HepG2 (cell line): ENCODE data around the gene ALKBH4. TPM values are rescaled to one million over a fixed set of nuclear protein-coding genes. Genes with fewer than 3 reads are reported as not detected.

ENCODE experiments used
- ATAC-seq: fragments of 200-7000 bp; cut with Tn5 transposase; 3 replicates; pipeline ENCODE4 v1.9.1; 2020; ENCODE audit warnings: mild to moderate bottlenecking, moderate library complexity
- BruUV-seq: library from RNA; stranded (reverse); fragments of 400-500 nt; replicated peaks from 2 replicates; lab custom pipeline; 2021; lab: Mats Ljungman, UMichigan
- CTCF ChIA-PET: fragments of 300-600 bp; formaldehyde crosslinking; extraction: SDS; loops from one replicate; lab custom pipeline; 2021; ENCODE audit warnings: low total read pairs, inconsistent platforms, low intra/inter-chr PET ratio; lab: Yijun Ruan, JAX
- POLR2A ChIA-PET: fragments of 350-600 bp; sonication (Branson Sonifier 250); formaldehyde crosslinking; loops from one replicate; lab custom pipeline; 2020; ENCODE audit warnings: antibody characterized with exemption, inconsistent platforms; lab: Yijun Ruan, JAX
- DNase-seq: peaks from one replicate; pipeline ENCODE4 v3.0.0-alpha.2; 2015; ENCODE audit warnings: low spot score
- FAIRE-seq: peaks from 3 replicates; lab custom pipeline; 2011; peaks lifted over from hg19 to GRCh38; lab: Jason Lieb, UNC
- H2AFZ ChIP-seq: one replicate; pipeline ENCODE4 v1.6.1; 2011; ENCODE audit warnings: low read length, inconsistent platforms
- H3K27ac ChIP-seq: fragments of 300-600 bp; 3 replicates; pipeline ENCODE4 v1.8.0; 2011; ENCODE audit warnings: mixed run types, mild to moderate bottlenecking, mixed read lengths, low read length, inconsistent platforms; ENCODE audit not compliant: insufficient read depth; ENCODE audit errors: extremely low read length
- H3K27me3 ChIP-seq, 2 experiments: fragments of 200-600 bp in 1 of 2; 2 replicates in 1 of 2; 3 replicates in 1 of 2; pipeline versions ENCODE4 v1.6.0 to v1.8.0; 2011; ENCODE audit warnings: low read length in 2 of 2, mild to moderate bottlenecking in 2 of 2, moderate library complexity in 2 of 2, inconsistent platforms in 1 of 2; ENCODE audit not compliant: insufficient read depth in 2 of 2, control insufficient read depth in 1 of 2
- H3K36me3 ChIP-seq, 2 experiments: fragments of 200-600 bp in 1 of 2; replicated peaks in 1 of 2; 2 replicates in 1 of 2; 3 replicates in 1 of 2; pipeline versions ENCODE4 v1.5.1 to v1.8.0; 2011; ENCODE audit warnings: low read length in 2 of 2, inconsistent platforms in 1 of 2; ENCODE audit not compliant: insufficient read depth in 2 of 2, control insufficient read depth in 1 of 2
- H3K4me1 ChIP-seq: 2 replicates; pipeline ENCODE4 v1.5.1; 2012; ENCODE audit warnings: low read length, inconsistent platforms; ENCODE audit not compliant: insufficient read depth
- H3K4me2 ChIP-seq: 2 replicates; pipeline ENCODE4 v1.6.0; 2011; ENCODE audit warnings: low read depth, low read length, inconsistent platforms
- H3K4me3 ChIP-seq, 3 experiments: fragments of 200-600 bp in 1 of 3; sonication (generic), shearing (Covaris generic) in 1 of 3; replicated peaks in 1 of 3; 2 replicates each; pipeline ENCODE4 v1.5.1; 2011 to 2016; ENCODE audit warnings: low read length in 3 of 3, inconsistent platforms in 2 of 3, low read depth in 2 of 3, mild to moderate bottlenecking in 2 of 3, control low read depth in 1 of 3, mixed read lengths in 1 of 3; ENCODE audit not compliant: insufficient read depth in 1 of 3
- H3K79me2 ChIP-seq: one replicate; pipeline ENCODE4 v1.6.1; 2011; ENCODE audit warnings: low read length, inconsistent platforms; ENCODE audit not compliant: insufficient read depth
- H3K9ac ChIP-seq: 2 replicates; pipeline ENCODE4 v1.6.0; 2011; ENCODE audit warnings: mild to moderate bottlenecking, low read depth, low read length, inconsistent platforms; ENCODE audit not compliant: insufficient read depth
- H3K9me3 ChIP-seq: 2 replicates; pipeline ENCODE4 v1.5.1; 2012; ENCODE audit warnings: mild to moderate bottlenecking, low read length
- H4K20me1 ChIP-seq: 2 replicates; pipeline ENCODE4 v1.6.0; 2011; ENCODE audit warnings: inconsistent platforms, mild to moderate bottlenecking, low read length, moderate library complexity; ENCODE audit not compliant: insufficient read depth
- GTF3A ChIP-seq: sonication (generic); formaldehyde crosslinking; conservative IDR thresholded peaks from 2 replicates; pipeline ENCODE4 v1.4.0; 2020; ENCODE audit warnings: mild to moderate bottlenecking, missing genetic modification reagents
- HOXA5 ChIP-seq: sonication (generic); formaldehyde crosslinking; IDR thresholded peaks from 2 replicates; pipeline ENCODE4 v1.4.0; 2020; ENCODE audit warnings: missing genetic modification reagents
- KDM3A ChIP-seq: IDR thresholded peaks from 2 replicates; pipeline ENCODE4 v1.6.1; 2018; ENCODE audit warnings: low read depth, missing compliant biosample characterization
- ZNF34 ChIP-seq: sonication (generic); formaldehyde crosslinking; IDR thresholded peaks from 2 replicates; pipeline ENCODE4 v1.4.0; 2020; ENCODE audit warnings: mild to moderate bottlenecking, missing genetic modification reagents, borderline replicate concordance
- ZNF550 ChIP-seq: sonication (generic); formaldehyde crosslinking; IDR thresholded peaks from 2 replicates; pipeline ENCODE4 v1.4.0; 2020; ENCODE audit warnings: mild to moderate bottlenecking, missing genetic modification reagents, borderline replicate concordance
- ZNF672 ChIP-seq: sonication (generic); formaldehyde crosslinking; IDR thresholded peaks from 2 replicates; pipeline ENCODE4 v1.8.1; 2022; ENCODE audit warnings: missing genetic modification reagents
- ZSCAN9 ChIP-seq: IDR thresholded peaks from 2 replicates; pipeline ENCODE4 v1.6.1; 2016; ENCODE audit warnings: borderline replicate concordance
- WGBS: methylation state at CpG from one replicate; pipeline ENCODE4 v1.1.6; 2017; ENCODE audit warnings: low lambda C conversion rate; 5-methylcytosine and 5-hydroxymethylcytosine counted together
- in situ Hi-C: cut with HindIII; loops from 2 replicates; pipeline ENCODE4 v1.10.0; 2017; ENCODE audit warnings: low pct_unique_long_range_greater_than_20kb; ENCODE audit not compliant: extremely low pct_ligation_motif_present
- intact Hi-C: fragments of 100-400 bp; cut with micrococcal nuclease; formaldehyde crosslinking; loops from one replicate; pipeline ENCODE4 v1.10.0; 2022; ENCODE audit not compliant: unreplicated experiment
- polyA plus RNA-seq, 8 experiments: library from polyadenylated mRNA; depleted of rRNA in 3 of 8; stranded (reverse) in 7 of 8; unstranded in 1 of 8; fragments of >200 nt; fragmentation: Illumina TruSeq in 4 of 8; extraction: Trizol in 4 of 8; gene quantifications; 2 replicates each; pipeline versions ENCODE4 v1.2.1 to v1.2.3, GENCODE V29; 2011 to 2016; ENCODE audit warnings: low read depth in 4 of 8, missing spikeins in 1 of 8, mixed read lengths in 1 of 8; ENCODE audit not compliant: insufficient read depth in 1 of 8
- total RNA-seq, 5 experiments: library from RNA; depleted of rRNA; stranded (reverse); fragments of >200 nt; fragmentation: Illumina TruSeq; extraction: Trizol; gene quantifications; 2 replicates each; pipeline ENCODE4 v1.2.3, GENCODE V29; 2016; ENCODE audit warnings: low read depth in 1 of 5
- TF ChIP-seq, protein P1 (sequence below): sonication (generic); formaldehyde crosslinking; IDR thresholded peaks from 2 replicates; pipeline ENCODE4 v1.9.0; 2022; ENCODE audit warnings: low read depth, missing genetic modification reagents

The ALKBH4 gene
- total and polyA plus RNA-seq, 2 of the 13 experiments (the other 11 are each of a cell fraction or from before 2014, with no cell fraction given): 2.6 to 8.8 TPM

DNA sequence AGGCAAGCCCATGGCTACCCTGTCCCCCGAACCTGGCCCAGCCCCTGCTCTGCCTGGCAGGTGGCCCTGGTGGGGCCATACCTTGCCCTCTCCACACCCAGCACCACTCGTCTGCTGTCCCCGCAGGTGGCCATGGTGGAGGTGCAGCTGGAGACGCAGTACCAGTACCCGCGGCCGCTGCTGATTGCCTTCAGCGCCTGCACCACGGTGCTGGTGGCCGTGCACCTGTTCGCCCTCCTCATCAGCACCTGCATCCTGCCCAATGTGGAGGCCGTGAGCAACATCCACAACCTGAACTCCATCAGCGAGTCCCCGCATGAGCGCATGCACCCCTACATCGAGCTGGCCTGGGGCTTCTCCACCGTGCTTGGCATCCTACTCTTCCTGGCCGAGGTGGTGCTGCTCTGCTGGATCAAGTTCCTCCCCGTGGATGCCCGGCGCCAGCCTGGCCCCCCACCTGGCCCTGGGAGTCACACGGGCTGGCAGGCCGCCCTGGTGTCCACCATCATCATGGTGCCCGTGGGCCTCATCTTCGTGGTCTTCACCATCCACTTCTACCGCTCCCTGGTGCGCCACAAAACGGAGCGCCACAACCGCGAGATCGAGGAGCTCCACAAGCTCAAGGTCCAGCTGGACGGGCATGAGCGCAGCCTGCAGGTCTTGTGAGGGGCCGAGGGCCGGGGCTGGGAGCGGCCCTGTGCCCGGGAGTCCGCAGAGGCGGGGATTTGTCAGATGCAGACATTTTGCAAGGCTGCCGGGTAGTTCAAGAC is 18.1 kb downstream of the ALKBH4 start:
- POLR2A ChIA-PET: no interaction called here
- no peak overlapping the region for H3K4me2 ChIP-seq
- in situ Hi-C loops (no loop called here), intact Hi-C loops (no loop called here)
- H3K27ac ChIP-seq: no peak overlapping the region
- no peaks in the 10 kb centered on the region for H3K27me3 ChIP-seq
- WGBS: 94% methylated on average over 36 of the region's 41 CpGs
- peaks cover 8% of the 10 kb centered on the region for H3K4me1 ChIP-seq
- no peak overlapping the region for H3K9ac ChIP-seq
- TF ChIP-seq ZSCAN9 (CRISPR knock-in tag) (no peak), GTF3A (CRISPR knock-in tag) (no peak), ZNF550 (CRISPR knock-in tag) (no peak)
- TF ChIP-seq, protein P1, sequence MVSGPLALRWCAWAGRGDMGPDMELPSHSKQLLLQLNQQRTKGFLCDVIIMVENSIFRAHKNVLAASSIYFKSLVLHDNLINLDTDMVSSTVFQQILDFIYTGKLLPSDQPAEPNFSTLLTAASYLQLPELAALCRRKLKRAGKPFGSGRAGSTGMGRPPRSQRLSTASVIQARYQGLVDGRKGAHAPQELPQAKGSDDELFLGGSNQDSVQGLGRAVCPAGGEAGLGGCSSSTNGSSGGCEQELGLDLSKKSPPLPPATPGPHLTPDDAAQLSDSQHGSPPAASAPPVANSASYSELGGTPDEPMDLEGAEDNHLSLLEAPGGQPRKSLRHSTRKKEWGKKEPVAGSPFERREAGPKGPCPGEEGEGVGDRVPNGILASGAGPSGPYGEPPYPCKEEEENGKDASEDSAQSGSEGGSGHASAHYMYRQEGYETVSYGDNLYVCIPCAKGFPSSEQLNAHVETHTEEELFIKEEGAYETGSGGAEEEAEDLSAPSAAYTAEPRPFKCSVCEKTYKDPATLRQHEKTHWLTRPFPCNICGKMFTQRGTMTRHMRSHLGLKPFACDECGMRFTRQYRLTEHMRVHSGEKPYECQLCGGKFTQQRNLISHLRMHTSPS (CRISPR knock-in tag): no peak
- FAIRE-seq (no peak), DNase-seq (no peak), ATAC-seq (no peak)
- no peak overlapping the region for H3K4me3 ChIP-seq
- CTCF ChIA-PET: no interaction called here
- no TSS peak for BruUV-seq
- no peak overlapping the region for H2AFZ ChIP-seq
- H3K9me3 ChIP-seq: no peaks in the 10 kb centered on the region
- no peaks in the 10 kb centered on the region for H3K36me3 ChIP-seq
- no peaks in the 10 kb centered on the region for H4K20me1 ChIP-seq
- H3K79me2 ChIP-seq: no peaks in the 10 kb centered on the region

DNA sequence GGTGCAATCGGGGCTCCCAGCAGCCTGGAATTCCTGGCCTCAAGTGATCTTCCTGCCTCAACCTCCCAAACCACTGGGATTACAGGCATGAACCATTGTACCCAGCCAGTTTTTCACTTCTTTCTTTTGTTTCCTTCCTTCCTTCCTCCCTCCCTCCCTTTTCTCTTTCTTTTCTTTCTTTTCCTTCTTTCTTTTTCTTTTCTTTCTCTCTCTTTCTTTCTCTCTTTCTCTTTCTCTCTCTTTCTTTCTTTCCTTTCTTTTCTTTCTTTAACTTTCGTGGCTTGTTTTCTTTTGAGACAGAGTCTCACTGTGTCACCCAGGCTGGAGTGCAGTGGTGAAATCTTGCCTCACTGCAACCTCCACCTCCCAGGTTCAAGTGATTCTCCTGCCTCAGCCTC is 19.0 kb downstream of the ALKBH4 start:
- in situ Hi-C loops: no loop called here
- ChIA-PET CTCF (no interaction called here), POLR2A (no interaction called here)
- Histone ChIP-seq H3K4me1 (peaks cover 2% of the 10 kb centered on the region), H3K79me2 (no peaks in the 10 kb centered on the region), H3K4me2 (no peak overlapping the region), H3K9ac (no peak overlapping the region), H3K4me3 (no peak overlapping the region), H4K20me1 (no peaks in the 10 kb centered on the region), H3K36me3 (no peaks in the 10 kb centered on the region), H3K9me3 (no peaks in the 10 kb centered on the region), H3K27ac (no peak overlapping the region)
- intact Hi-C loops: no loop called here
- no peak for DNase-seq
- WGBS: 74% methylated on average over 2 of the region's 2 CpGs
- TF ChIP-seq HOXA5 (CRISPR knock-in tag): no peak
- TF ChIP-seq KDM3A (CRISPR knock-in tag): no peak
- TF ChIP-seq ZNF34 (CRISPR knock-in tag): no peak
- TF ChIP-seq ZNF672 (CRISPR knock-in tag): no peak
- TF ChIP-seq, all 625 proteins: peak for 0
- ATAC-seq (no peak), FAIRE-seq (no peak)
- Histone ChIP-seq H2AFZ (no peak overlapping the region), H3K27me3 (no peaks in the 10 kb centered on the region)
- no TSS peak for BruUV-seq
